Activated naive CD4-positive, alpha-beta T cell (primary cell): ENCODE measurements around the gene PICK1.
"Not testable (repeated sequence)": the region's sequence is repeated elsewhere in the genome, so short reads cannot be mapped to it uniquely, and the experiment has no call there.

ENCODE experiments used
- DNase-seq, 4 experiments: peaks; one replicate each; lab custom pipeline; 2025; lab: John Stamatoyannopoulos, UW

Gene PICK1

GRCh38 chr22:38074181-38075104, 17.2 kb downstream of the PICK1 start:
- DNase-seq, result no peak

- no peak for DNase-seq
Observed at GRCh38 chr22:38075105-38075825, 18.1 kb downstream of the PICK1 start.

GRCh38 chr22:38075961-38076360, 18.8 kb downstream of the PICK1 start:
- no peak for DNase-seq

GRCh38 chr22:38077096-38077495, 19.9 kb downstream of the PICK1 start:
- DNase-seq, result no peak

GRCh38 chr22:38077595-38077994, 20.4 kb downstream of the PICK1 start:
- DNase-seq, result no peak

- DNase-seq, result no peak
Observed at GRCh38 chr22:38078046-38078840, 21.0 kb downstream of the PICK1 start.

- not testable (repeated sequence) for DNase-seq
Observed at GRCh38 chr22:38079208-38079607, 22.0 kb downstream of the PICK1 start.

- no peak for DNase-seq
Observed at GRCh38 chr22:38079804-38080203, 22.6 kb downstream of the PICK1 start.

GRCh38 chr22:38080474-38080849, 23.3 kb downstream of the PICK1 start:
- DNase-seq, result no peak

- no peak for DNase-seq
Observed at GRCh38 chr22:38080850-38081635, 23.8 kb downstream of the PICK1 start.

GRCh38 chr22:38081636-38081940, 24.4 kb downstream of the PICK1 start:
- DNase-seq, result no peak

GRCh38 chr22:38081941-38082828, 25.0 kb downstream of the PICK1 start:
- DNase-seq, result no peak

GRCh38 chr22:38082986-38083710, 25.9 kb downstream of the PICK1 start:
- DNase-seq, result no peak

- no peak for DNase-seq
Observed at GRCh38 chr22:38083931-38084631, 26.9 kb downstream of the PICK1 start, which contains the start of gene SLC16A8. SLC16A8 (minus strand) TSS chr22:38084184; CDS start chr22:38082873, 1,311 bp downstream.

GRCh38 chr22:38085056-38085455, 27.9 kb downstream of the PICK1 start:
- DNase-seq, result no peak

- no peak for DNase-seq
Observed at GRCh38 chr22:38085501-38085900, 28.3 kb downstream of the PICK1 start.

- DNase-seq, result no peak
Observed at GRCh38 chr22:38086001-38086845, 29.0 kb downstream of the PICK1 start.

GRCh38 chr22:38086942-38087341, 29.7 kb downstream of the PICK1 start:
- no peak for DNase-seq
